Measurements from ENCODE around the gene CYBB.

Gene CYBB

DNA sequence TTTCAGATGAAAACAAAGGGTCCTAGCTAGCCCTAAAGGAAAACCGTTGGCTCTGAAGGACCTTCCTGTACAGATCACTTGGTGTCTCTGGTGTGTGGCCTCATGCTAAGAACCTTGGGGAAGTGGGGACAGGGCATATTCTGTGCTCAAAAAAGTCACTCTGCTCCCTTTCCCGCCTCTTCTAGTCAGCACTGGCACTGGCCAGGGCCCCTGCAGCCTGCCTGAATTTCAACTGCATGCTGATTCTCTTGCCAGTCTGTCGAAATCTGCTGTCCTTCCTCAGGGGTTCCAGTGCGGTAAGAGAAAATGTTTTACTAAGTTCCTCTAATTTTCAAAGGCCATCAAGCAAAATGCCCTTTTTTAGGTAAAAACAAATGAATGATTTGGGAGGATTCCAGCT is 3.4 kb downstream of the CYBB start:
- Histone ChIP-seq H3K27ac (no peak overlapping the region), H3K4me3 (no peak overlapping the region), H3K27me3 (no peaks in the 10 kb centered on the region), H3K4me1 (no peaks in the 10 kb centered on the region), H3K9me3 (no peaks in the 10 kb centered on the region), H3K36me3 (no peaks in the 10 kb centered on the region)
- intact Hi-C loops (cut with DNase I; ENCODE audit: low total_unique reads), result no loop called here
- TF ChIP-seq, protein P1, sequence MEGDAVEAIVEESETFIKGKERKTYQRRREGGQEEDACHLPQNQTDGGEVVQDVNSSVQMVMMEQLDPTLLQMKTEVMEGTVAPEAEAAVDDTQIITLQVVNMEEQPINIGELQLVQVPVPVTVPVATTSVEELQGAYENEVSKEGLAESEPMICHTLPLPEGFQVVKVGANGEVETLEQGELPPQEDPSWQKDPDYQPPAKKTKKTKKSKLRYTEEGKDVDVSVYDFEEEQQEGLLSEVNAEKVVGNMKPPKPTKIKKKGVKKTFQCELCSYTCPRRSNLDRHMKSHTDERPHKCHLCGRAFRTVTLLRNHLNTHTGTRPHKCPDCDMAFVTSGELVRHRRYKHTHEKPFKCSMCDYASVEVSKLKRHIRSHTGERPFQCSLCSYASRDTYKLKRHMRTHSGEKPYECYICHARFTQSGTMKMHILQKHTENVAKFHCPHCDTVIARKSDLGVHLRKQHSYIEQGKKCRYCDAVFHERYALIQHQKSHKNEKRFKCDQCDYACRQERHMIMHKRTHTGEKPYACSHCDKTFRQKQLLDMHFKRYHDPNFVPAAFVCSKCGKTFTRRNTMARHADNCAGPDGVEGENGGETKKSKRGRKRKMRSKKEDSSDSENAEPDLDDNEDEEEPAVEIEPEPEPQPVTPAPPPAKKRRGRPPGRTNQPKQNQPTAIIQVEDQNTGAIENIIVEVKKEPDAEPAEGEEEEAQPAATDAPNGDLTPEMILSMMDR (IDR thresholded peaks at IDR 0.05), result no peak
- DNase-seq, result peak in 1 of 2 donors; percentile 20

DNA sequence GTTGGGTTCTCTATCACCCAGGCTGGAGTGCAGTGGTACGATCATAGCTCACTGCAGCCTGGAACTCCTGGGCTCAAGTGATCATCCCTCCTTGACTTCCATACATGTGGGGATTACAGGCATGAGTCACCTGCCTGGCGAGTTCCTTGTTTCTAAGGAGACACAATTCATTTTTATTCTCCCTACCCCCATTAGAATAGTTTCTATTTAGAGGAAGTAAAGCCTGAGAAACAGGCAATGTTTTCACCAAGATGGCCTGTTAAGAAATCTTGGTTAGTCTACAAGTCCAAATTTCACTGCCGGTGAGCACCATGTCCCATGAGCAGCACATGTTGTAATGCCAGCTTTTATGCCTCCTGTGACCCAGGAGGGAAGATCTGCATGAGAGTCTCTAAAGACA is 5.7 kb downstream of the CYBB start:
- DNase-seq, result no peak
- intact Hi-C loops (cut with DNase I; ENCODE audit: low total_unique reads), result no loop called here
- no peak overlapping the region for H3K27ac ChIP-seq

DNA sequence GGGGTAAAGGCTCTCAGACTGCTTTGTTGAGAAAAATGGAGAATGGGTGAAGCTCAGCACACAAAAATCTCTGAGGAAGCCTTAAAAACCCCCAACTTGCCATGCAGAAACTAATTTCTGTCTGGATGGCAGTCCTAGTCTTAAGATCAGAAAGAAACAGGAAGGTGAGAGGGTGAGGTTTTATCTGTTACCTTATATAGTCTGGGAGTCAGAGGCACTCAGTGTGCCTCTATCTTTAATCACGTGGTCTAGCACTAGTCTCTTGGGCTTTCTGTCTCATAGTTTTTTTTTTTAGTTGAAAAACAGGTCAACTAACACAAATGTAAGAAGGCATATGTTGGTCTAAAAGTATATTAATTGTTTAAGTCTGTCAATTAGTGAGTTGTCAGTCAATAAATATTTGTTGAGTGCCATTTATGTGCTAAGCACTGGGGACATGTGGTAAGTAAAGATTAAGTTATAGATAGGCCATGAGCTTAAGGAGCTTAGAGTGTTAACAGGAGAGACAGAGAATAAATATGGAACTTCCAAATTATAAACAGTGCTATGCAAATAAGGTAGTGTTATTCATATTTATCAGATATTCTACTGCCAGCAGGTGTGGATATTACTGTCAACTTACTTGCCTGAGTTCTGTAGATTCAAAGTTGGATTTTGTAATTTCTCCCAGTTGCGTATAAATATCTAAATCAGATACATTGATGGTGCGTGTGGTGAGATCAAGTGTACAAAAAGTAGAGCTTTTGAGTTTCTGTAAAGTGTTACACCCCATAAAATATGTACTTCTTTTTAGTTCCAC is 7.0 kb downstream of the CYBB start:
- Histone ChIP-seq H3K9me3 (no peaks in the 10 kb centered on the region), H3K27ac (no peak overlapping the region), H3K4me1 (no peaks in the 10 kb centered on the region), H3K36me3 (no peaks in the 10 kb centered on the region), H3K27me3 (no peaks in the 10 kb centered on the region), H3K4me3 (no peak overlapping the region)
- no peak for DNase-seq
- intact Hi-C loops (cut with DNase I; ENCODE audit: low total_unique reads), result no loop called here
- TF ChIP-seq, protein P1 (IDR thresholded peaks at IDR 0.05), result no peak

More for the DNA sequence above, 5.7 kb downstream of the CYBB start:
- TF ChIP-seq, protein P1 (IDR thresholded peaks at IDR 0.05), result no peak
- Histone ChIP-seq H3K4me3 (no peak overlapping the region), H3K36me3 (no peaks in the 10 kb centered on the region), H3K4me1 (no peaks in the 10 kb centered on the region), H3K9me3 (no peaks in the 10 kb centered on the region), H3K27me3 (no peaks in the 10 kb centered on the region)

DNA sequence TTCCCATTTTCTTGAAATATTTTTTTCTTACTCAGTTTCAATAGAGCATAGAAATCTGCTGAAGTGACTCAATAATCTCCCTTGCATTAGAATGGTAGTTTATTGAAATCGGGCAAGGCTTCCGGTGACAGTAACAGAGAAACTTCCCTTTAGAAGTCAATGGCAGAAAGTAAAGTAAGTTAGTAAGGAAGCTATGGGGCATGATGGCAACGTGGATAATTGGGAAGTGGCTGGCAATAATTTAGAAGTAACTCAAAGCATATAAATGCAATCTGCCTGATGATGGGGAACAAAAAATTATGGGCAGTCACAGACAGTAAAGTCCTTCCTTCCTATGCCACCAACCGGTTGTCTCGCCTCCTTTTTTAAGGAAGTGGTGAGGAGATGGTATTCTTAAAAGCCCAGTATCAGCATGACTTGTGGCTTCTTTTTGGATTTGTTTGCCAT is 7.6 kb downstream of the CYBB start:
- intact Hi-C loops (cut with DNase I; ENCODE audit: low total_unique reads), result no loop called here
- H3K36me3 ChIP-seq, result no peaks in the 10 kb centered on the region
- H3K4me1 ChIP-seq, result no peaks in the 10 kb centered on the region

DNA sequence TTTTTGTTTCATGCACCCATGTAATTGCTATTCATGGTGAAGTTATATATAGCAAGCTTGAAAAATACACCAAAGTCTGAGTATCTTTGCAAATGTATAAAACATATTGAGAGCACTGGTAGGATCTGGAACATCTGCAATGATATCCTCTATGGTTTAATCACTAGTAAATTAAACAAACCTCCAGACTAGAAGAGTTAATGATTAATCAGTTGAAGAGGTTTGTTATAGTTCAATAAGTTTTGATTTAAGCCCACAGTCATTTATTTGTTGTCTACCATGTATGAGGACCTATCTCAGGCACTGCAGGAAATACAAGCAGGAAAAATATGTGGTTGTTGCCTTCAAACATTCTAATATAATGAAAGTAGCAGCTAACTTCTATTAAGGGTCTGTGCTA is 16.5 kb downstream of the CYBB start:
- Histone ChIP-seq H3K4me1 (no peaks in the 10 kb centered on the region), H3K27ac (no peak overlapping the region), H3K4me3 (no peak overlapping the region), H3K27me3 (no peaks in the 10 kb centered on the region), H3K9me3 (no peaks in the 10 kb centered on the region), H3K36me3 (no peaks in the 10 kb centered on the region)
- DNase-seq, result no peak
- TF ChIP-seq, protein P1 (IDR thresholded peaks at IDR 0.05), result no peak
- intact Hi-C loops (cut with DNase I; ENCODE audit: low total_unique reads), result no loop called here

More for the DNA sequence above, 7.6 kb downstream of the CYBB start:
- no peaks in the 10 kb centered on the region for H3K9me3 ChIP-seq
- TF ChIP-seq, protein P1 (IDR thresholded peaks at IDR 0.05), result no peak
- H3K4me3 ChIP-seq, result no peak overlapping the region
- DNase-seq, result no peak
- H3K27ac ChIP-seq, result no peak overlapping the region
- H3K27me3 ChIP-seq, result no peaks in the 10 kb centered on the region
